ENCODE measurements around the gene MUCL3.
"Not testable (repeated sequence)": the region's sequence is repeated elsewhere in the genome, so short reads cannot be mapped to it uniquely, and the experiment has no call there.

The MUCL3 gene

DNA sequence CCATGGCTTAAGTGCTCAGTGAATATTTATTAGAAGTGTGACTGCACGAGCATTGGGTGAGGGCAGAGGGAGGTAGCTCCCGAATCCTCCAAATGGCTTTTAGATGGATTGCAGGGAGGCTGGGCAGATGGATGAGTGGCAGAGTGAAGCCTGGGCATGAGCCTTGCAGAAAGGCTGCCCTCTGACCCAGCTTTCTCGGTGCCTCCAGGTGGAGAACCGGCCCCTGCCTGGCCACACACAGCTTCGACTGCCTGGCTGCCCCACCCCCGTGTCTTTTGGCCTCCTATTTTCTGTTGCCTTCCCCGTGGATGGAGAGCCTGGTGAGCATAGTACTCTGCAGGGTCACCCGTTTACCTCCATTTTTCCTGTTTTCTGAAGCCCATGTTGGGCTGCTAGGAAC, 23.3 kb upstream of the MUCL3 start:
- DNase-seq (ENCODE audit: low read depth), result no peak
- no peak overlapping the region for H3K4me3 ChIP-seq (ENCODE audit: low read depth, low read length)
- no peak for TF ChIP-seq CTCF (IDR thresholded peaks at IDR 0.05; ENCODE audit: control insufficient read depth, extremely low read depth, insufficient read depth)

GRCh38 chr6:30918670-30919069, 22.1 kb upstream of the MUCL3 start:
- no peak overlapping the region for H3K4me3 ChIP-seq (ENCODE audit: low read depth, low read length)
- no peak for TF ChIP-seq CTCF (IDR thresholded peaks at IDR 0.05; ENCODE audit: control insufficient read depth, extremely low read depth, insufficient read depth)
- DNase-seq (ENCODE audit: low read depth), result no peak

- no peak for DNase-seq (ENCODE audit: low read depth)
- TF ChIP-seq CTCF (IDR thresholded peaks at IDR 0.05; ENCODE audit: control insufficient read depth, extremely low read depth, insufficient read depth), result no peak
- H3K4me3 ChIP-seq (ENCODE audit: low read depth, low read length), result no peak overlapping the region
These were observed 18.3 kb upstream of the MUCL3 start for GRCh38 chr6:30922447-30922852.

- DNase-seq (ENCODE audit: low read depth), result not testable (repeated sequence)
These were observed 16.6 kb upstream of the MUCL3 start for GRCh38 chr6:30924040-30924627.

DNA sequence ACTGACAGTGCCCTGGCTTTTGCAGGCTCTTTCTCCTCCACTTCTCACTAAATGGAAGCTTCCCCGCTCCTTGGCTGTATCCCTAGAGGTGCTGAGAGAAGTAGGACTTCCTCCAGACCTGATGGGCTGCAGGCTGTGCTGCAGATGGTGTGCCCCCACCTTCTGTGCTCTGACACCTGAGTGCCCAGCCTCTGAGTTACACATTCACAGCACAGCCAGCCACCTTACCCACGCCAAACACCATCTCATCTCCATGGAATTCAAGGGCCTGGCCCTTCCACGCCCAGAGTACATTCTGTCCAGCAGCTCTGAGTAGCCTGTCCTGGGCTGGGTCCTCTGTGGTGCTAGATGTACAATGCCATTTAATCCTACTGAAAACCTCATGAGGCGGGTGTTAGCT, 14.1 kb upstream of the MUCL3 start:
- DNase-seq (ENCODE audit: low read depth), result no peak
- H3K4me3 ChIP-seq (ENCODE audit: low read depth, low read length), result no peak overlapping the region
- no peak for TF ChIP-seq CTCF (IDR thresholded peaks at IDR 0.05; ENCODE audit: control insufficient read depth, extremely low read depth, insufficient read depth)

More at GRCh38 chr6:30924040-30924627, 16.6 kb upstream of the MUCL3 start:
- not testable (repeated sequence) for H3K4me3 ChIP-seq (ENCODE audit: low read depth, low read length)

DNA sequence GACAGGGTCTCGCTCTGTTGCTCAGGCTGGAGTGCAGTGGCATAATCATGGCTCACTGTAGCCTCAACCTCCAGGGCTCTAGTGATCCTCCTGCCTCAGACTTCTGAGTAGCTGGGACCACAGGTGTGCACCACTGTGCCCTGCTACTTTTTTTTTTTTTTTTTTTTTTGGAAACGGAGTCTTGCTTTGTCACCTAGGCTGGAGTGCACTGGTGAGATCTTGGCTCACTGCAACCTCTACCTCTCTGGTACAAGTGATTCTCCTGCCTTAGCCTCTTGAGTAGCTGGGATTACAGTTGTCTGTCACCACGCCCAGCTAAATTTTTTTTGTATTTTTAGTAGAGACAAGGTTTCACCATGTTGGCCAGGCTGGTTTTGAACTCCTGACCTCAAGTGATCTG, 13.7 kb upstream of the MUCL3 start:
- H3K4me3 ChIP-seq (ENCODE audit: low read depth, low read length); DNase-seq (ENCODE audit: low read depth): not testable (repeated sequence)

DNA sequence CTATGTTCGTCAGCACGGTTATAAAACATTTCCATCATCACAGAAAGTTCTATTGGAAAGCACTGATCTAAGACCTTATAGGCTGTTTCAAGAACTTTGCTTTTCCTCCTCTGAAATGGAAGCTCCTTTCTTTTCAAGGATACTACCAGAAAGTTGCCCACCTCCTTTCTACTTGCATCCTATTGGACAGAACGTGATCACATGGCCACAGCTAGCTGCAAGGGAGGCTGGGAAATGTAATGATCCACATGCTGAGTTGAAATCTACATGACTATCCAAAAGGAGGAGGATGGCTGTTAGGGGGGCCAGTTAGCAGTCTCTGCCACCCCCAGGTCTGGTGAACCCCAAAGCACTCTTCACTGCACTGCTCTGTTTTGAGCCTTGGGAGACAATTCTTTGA, 12.1 kb upstream of the MUCL3 start:
- H3K4me3 ChIP-seq (ENCODE audit: low read depth, low read length), result no peak overlapping the region
- no peak for TF ChIP-seq CTCF (IDR thresholded peaks at IDR 0.05; ENCODE audit: control insufficient read depth, extremely low read depth, insufficient read depth)
- DNase-seq (ENCODE audit: low read depth), result no peak

- no peak for DNase-seq (ENCODE audit: low read depth)
- TF ChIP-seq CTCF (IDR thresholded peaks at IDR 0.05; ENCODE audit: control insufficient read depth, extremely low read depth, insufficient read depth), result no peak
- no peak overlapping the region for H3K4me3 ChIP-seq (ENCODE audit: low read depth, low read length)
These were observed 10.3 kb upstream of the MUCL3 start for GRCh38 chr6:30930506-30930905.

Data from LNCaP clone FGC (cell line).